H9 (cell line): Measurements from ENCODE around the gene ADAMTS8. TPM values are rescaled to one million over a fixed set of nuclear protein-coding genes. Genes with fewer than 3 reads are reported as not detected.

Experiments used
- DNase-seq: peaks from one replicate; pipeline ENCODE4 v3.0.0-alpha.2; 2017
- H2AFZ ChIP-seq: one replicate; pipeline ENCODE4 v1.6.1; 2013; ENCODE audit warnings: mild to moderate bottlenecking, low read length, control low read depth, moderate library complexity
- H2AK5ac ChIP-seq: 2 replicates; pipeline ENCODE4 v1.6.1; 2013; ENCODE audit warnings: low read length, control low read depth, mixed read lengths; ENCODE audit not compliant: insufficient read length
- H2BK120ac ChIP-seq: one replicate; pipeline ENCODE4 v1.6.1; 2013; ENCODE audit warnings: low read depth, mild to moderate bottlenecking, low read length, control low read depth, inconsistent platforms; ENCODE audit not compliant: poor library complexity, severe bottlenecking
- H2BK12ac ChIP-seq: 2 replicates; pipeline ENCODE4 v1.6.1; 2013; ENCODE audit warnings: low read length, control low read depth, mixed read lengths, low read depth; ENCODE audit not compliant: insufficient read length
- H2BK15ac ChIP-seq: 2 replicates; pipeline ENCODE4 v1.6.1; 2013; ENCODE audit warnings: low read depth, low read length, control low read depth
- H2BK20ac ChIP-seq: one replicate; pipeline ENCODE4 v1.6.1; 2013; ENCODE audit warnings: low read depth, mild to moderate bottlenecking, low read length, control low read depth, inconsistent platforms; ENCODE audit not compliant: poor library complexity, severe bottlenecking
- H2BK5ac ChIP-seq: 2 replicates; pipeline ENCODE4 v1.6.1; 2013; ENCODE audit warnings: low read length, control low read depth, mixed read lengths; ENCODE audit not compliant: insufficient read length
- H3K14ac ChIP-seq: 2 replicates; pipeline ENCODE4 v1.6.1; 2013; ENCODE audit warnings: low read length, control low read depth; ENCODE audit not compliant: insufficient read depth
- H3K18ac ChIP-seq: 2 replicates; pipeline ENCODE4 v1.6.1; 2013; ENCODE audit warnings: low read depth, mild to moderate bottlenecking, mixed read lengths, low read length, control low read depth; ENCODE audit not compliant: insufficient read length
- H3K23ac ChIP-seq: 2 replicates; pipeline ENCODE4 v1.6.1; 2013; ENCODE audit warnings: low read length, control low read depth, mixed read lengths, low read depth; ENCODE audit not compliant: insufficient read length
- H3K23me2 ChIP-seq: 2 replicates; pipeline ENCODE4 v1.6.1; 2013; ENCODE audit warnings: low read depth, mild to moderate bottlenecking, mixed read lengths, low read length, control low read depth; ENCODE audit not compliant: insufficient read length, poor library complexity, severe bottlenecking
- H3K27ac ChIP-seq: 2 replicates; pipeline ENCODE4 v1.5.1; 2013; ENCODE audit warnings: low read length, control low read depth, mixed read lengths, low read depth; ENCODE audit not compliant: insufficient read length
- H3K27me3 ChIP-seq: 2 replicates; pipeline ENCODE4 v1.6.1; 2013; ENCODE audit warnings: low read length, control low read depth, inconsistent platforms; ENCODE audit not compliant: insufficient read depth
- H3K4ac ChIP-seq: 2 replicates; pipeline ENCODE4 v1.6.1; 2013; ENCODE audit warnings: low read depth, mild to moderate bottlenecking, control low read depth, inconsistent platforms, low read length, moderate library complexity
- H3K4me1 ChIP-seq: 2 replicates; pipeline ENCODE4 v1.6.1; 2013; ENCODE audit warnings: low read length, control low read depth, inconsistent platforms; ENCODE audit not compliant: insufficient read depth
- H3K4me2 ChIP-seq: 2 replicates; pipeline ENCODE4 v1.6.1; 2013; ENCODE audit warnings: low read length, control low read depth, mixed read lengths; ENCODE audit not compliant: insufficient read length, insufficient read depth
- H3K56ac ChIP-seq: 2 replicates; pipeline ENCODE4 v1.6.1; 2013; ENCODE audit warnings: low read depth, mild to moderate bottlenecking, mixed read lengths, low read length, control low read depth; ENCODE audit not compliant: insufficient read length
- H3K79me1 ChIP-seq: 2 replicates; pipeline ENCODE4 v1.6.1; 2013; ENCODE audit warnings: low read depth, mild to moderate bottlenecking, moderate library complexity, low read length, control low read depth, inconsistent platforms; ENCODE audit not compliant: insufficient read depth, poor library complexity, severe bottlenecking
- H3K79me2 ChIP-seq: 2 replicates; pipeline ENCODE4 v1.6.1; 2013; ENCODE audit warnings: low read length, control low read depth, inconsistent platforms; ENCODE audit not compliant: insufficient read depth
- H3K9ac ChIP-seq: 2 replicates; pipeline ENCODE4 v1.6.1; 2013; ENCODE audit warnings: low read length, control low read depth, mixed read lengths; ENCODE audit not compliant: insufficient read length; ENCODE audit errors: extremely low read depth
- H3K9me3 ChIP-seq: one replicate; pipeline ENCODE4 v1.6.1; 2013; ENCODE audit warnings: low read depth, low read length, inconsistent platforms; ENCODE audit not compliant: control insufficient read depth
- H3T11ph ChIP-seq: one replicate; pipeline ENCODE4 v1.6.1; 2013; ENCODE audit warnings: mild to moderate bottlenecking, low read length, control low read depth, inconsistent platforms
- H4K20me1 ChIP-seq: one replicate; pipeline ENCODE4 v1.6.1; 2013; ENCODE audit not compliant: control insufficient read depth, insufficient read length, insufficient read depth
- H4K5ac ChIP-seq: 2 replicates; pipeline ENCODE4 v1.6.1; 2013; ENCODE audit warnings: low read depth, mild to moderate bottlenecking, mixed read lengths, low read length, control low read depth; ENCODE audit not compliant: insufficient read length
- H4K8ac ChIP-seq: replicated peaks from 2 replicates; pipeline ENCODE4 v1.6.1; 2013; ENCODE audit warnings: low read length, control low read depth, mixed read lengths, low read depth; ENCODE audit not compliant: insufficient read length
- H4K91ac ChIP-seq: 2 replicates; pipeline ENCODE4 v1.6.1; 2013; ENCODE audit warnings: low read depth, mild to moderate bottlenecking, moderate library complexity, mixed read lengths, low read length, control low read depth; ENCODE audit not compliant: insufficient read length
- H3K27ac Mint-ChIP-seq, 3 experiments: 2 replicates in 2 of 3; 3 replicates in 1 of 3; pipeline ENCODE4 v1.8.0; 2020 to 2021; ENCODE audit warnings: mixed read lengths in 3 of 3, mild to moderate bottlenecking in 1 of 3, moderate library complexity in 1 of 3
- H3K27me3 Mint-ChIP-seq: 2 replicates; pipeline ENCODE4 v1.8.0; 2021; ENCODE audit warnings: low read depth, mild to moderate bottlenecking, moderate library complexity, mixed read lengths
- H3K36me3 Mint-ChIP-seq, 3 experiments: 2 replicates in 2 of 3; 3 replicates in 1 of 3; pipeline ENCODE4 v1.8.0; 2020 to 2021; ENCODE audit warnings: low read depth in 3 of 3, mixed read lengths in 3 of 3; ENCODE audit not compliant: insufficient read depth in 1 of 3
- H3K4me1 Mint-ChIP-seq, 2 experiments: 2 replicates each; pipeline ENCODE4 v1.8.0; 2020; ENCODE audit warnings: mixed read lengths in 2 of 2
- H3K4me3 Mint-ChIP-seq, 2 experiments: 2 replicates in 1 of 2; 3 replicates in 1 of 2; pipeline ENCODE4 v1.8.0; 2020 to 2021; ENCODE audit warnings: mild to moderate bottlenecking in 2 of 2, mixed read lengths in 2 of 2, moderate library complexity in 1 of 2
- H3K9me3 Mint-ChIP-seq, 2 experiments: 2 replicates in 1 of 2; 3 replicates in 1 of 2; pipeline ENCODE4 v1.8.0; 2020; ENCODE audit warnings: mild to moderate bottlenecking in 2 of 2, mixed read lengths in 2 of 2, moderate library complexity in 1 of 2
- WGBS: extraction: QIAGEN DNeasy Blood & Tissue Kit; methylation state at CpG from one replicate; pipeline ENCODE4 v1.1.7; 2013; ENCODE audit warnings: missing lambda C conversion rate, low lambda C conversion rate, mixed read lengths; ENCODE audit not compliant: insufficient read length; ENCODE audit errors: extremely low coverage; 5-methylcytosine and 5-hydroxymethylcytosine counted together
- total RNA-seq: library from RNA; stranded (reverse); gene quantifications from 2 replicates; pipeline ENCODE4 v1.2.1, GENCODE V29; 2021
- TF ChIP-seq, protein P1 (sequence below): fragments of 200-600 bp; sonication (generic); conservative IDR thresholded peaks from 3 replicates; pipeline ENCODE4 v1.8.0; 2021; ENCODE audit warnings: antibody characterized with exemption, mild to moderate bottlenecking

The ADAMTS8 gene
- total RNA-seq, 1 experiment from 2014 or later: 5.0 TPM

DNA sequence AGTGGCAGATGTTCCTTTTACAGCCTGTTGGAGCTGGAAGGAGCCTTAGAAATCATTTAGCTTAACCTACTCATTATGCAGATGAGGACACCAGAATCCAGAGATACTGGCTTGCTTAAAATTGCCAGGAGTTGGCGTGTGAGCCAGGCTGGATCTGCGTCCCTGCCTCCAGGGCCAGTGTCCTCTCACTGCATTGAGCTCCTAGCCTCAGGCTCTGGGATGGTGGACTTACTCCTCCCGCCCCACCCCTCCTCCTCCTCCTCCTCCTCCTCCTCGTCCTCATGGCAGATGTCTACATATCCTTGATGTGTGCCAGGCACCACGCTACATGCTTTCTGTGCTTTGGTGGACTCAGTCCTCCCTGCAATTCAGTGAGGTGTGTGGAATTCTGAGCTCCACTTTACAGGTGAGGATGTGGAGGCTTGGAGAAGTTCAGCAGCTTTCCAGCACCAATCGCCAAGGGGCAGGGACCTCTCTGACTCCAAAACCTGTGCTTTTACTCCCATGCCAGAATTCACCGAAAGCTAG is 44.1 kb upstream of the ADAMTS8 start:
- no peak overlapping the region for H4K5ac ChIP-seq
- no peak overlapping the region for H2BK20ac ChIP-seq
- Mint-ChIP-seq H3K4me3 (no peak overlapping the region), H3K9me3 (no peaks in the 10 kb centered on the region), H3K4me1 (peaks cover 3 to 4% of the 10 kb centered on the region in 2 experiments; a peak in 2 of 4 replicates), H3K27ac (no peak overlapping the region), H3K36me3 (no peaks in the 10 kb centered on the region; a peak in 1 of 7 replicates), H3K27me3 (no peaks in the 10 kb centered on the region; the same call in 1 of the 2 replicates)
- H3K9ac ChIP-seq: no peak overlapping the region
- no peaks in the 10 kb centered on the region for H3K23me2 ChIP-seq
- H4K91ac ChIP-seq: no peak overlapping the region
- H2BK12ac ChIP-seq: no peak overlapping the region
- no peak overlapping the region for H3K4me2 ChIP-seq
- no peak overlapping the region for H2AFZ ChIP-seq
- no peak overlapping the region for H3K18ac ChIP-seq
- TF ChIP-seq, protein P1, sequence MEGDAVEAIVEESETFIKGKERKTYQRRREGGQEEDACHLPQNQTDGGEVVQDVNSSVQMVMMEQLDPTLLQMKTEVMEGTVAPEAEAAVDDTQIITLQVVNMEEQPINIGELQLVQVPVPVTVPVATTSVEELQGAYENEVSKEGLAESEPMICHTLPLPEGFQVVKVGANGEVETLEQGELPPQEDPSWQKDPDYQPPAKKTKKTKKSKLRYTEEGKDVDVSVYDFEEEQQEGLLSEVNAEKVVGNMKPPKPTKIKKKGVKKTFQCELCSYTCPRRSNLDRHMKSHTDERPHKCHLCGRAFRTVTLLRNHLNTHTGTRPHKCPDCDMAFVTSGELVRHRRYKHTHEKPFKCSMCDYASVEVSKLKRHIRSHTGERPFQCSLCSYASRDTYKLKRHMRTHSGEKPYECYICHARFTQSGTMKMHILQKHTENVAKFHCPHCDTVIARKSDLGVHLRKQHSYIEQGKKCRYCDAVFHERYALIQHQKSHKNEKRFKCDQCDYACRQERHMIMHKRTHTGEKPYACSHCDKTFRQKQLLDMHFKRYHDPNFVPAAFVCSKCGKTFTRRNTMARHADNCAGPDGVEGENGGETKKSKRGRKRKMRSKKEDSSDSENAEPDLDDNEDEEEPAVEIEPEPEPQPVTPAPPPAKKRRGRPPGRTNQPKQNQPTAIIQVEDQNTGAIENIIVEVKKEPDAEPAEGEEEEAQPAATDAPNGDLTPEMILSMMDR: no peak
- H3T11ph ChIP-seq: no peak overlapping the region
- no peak overlapping the region for H2AK5ac ChIP-seq
- H3K79me1 ChIP-seq: no peaks in the 10 kb centered on the region
- no peak overlapping the region for H2BK15ac ChIP-seq
- H3K27ac ChIP-seq: no peak overlapping the region
- no peak for DNase-seq
- H3K9me3 ChIP-seq: no peaks in the 10 kb centered on the region
- no peaks in the 10 kb centered on the region for H3K79me2 ChIP-seq
- no peak overlapping the region for H3K23ac ChIP-seq
- no peak overlapping the region for H3K56ac ChIP-seq
- no peak overlapping the region for H3K14ac ChIP-seq
- H2BK5ac ChIP-seq: no peak overlapping the region
- H4K20me1 ChIP-seq: no peaks in the 10 kb centered on the region
- no peak overlapping the region for H2BK120ac ChIP-seq
- H3K4ac ChIP-seq: no peak overlapping the region
- H3K27me3 ChIP-seq: no peaks in the 10 kb centered on the region
- WGBS: no CpG with 5 or more reads among the region's 7 CpGs
- H3K4me1 ChIP-seq: no peaks in the 10 kb centered on the region
- no peak overlapping the region for H4K8ac ChIP-seq
